Right lobe of liver (tissue), 4 donors: ENCODE measurements around the gene FRG2C.
"Not testable (repeated sequence)": the region's sequence is repeated elsewhere in the genome, so short reads cannot be mapped to it uniquely, and the experiment has no call there.

ENCODE experiments used
- POLR2A ChIP-seq: fragments of 450-650 bp; IDR thresholded peaks from one replicate; pipeline ENCODE4 v1.6.1; 2017; ENCODE audit warnings: antibody characterized with exemption, mild to moderate bottlenecking
- TF ChIP-seq, protein P1 (sequence below), 4 donors: fragments of 200-600 bp in 3 of 4; fragments of 450-650 bp in 1 of 4; IDR thresholded peaks; one replicate each; pipeline versions ENCODE4 v1.5.1 to v1.8.0; 2016 to 2022; ENCODE audit warnings: antibody characterized with exemption in 4 of 4, mild to moderate bottlenecking in 2 of 4
- donor health status: DM: no; HTN: no; CAD: no.
- donor health status: DM: no; HTN: no; CAD: no.
- donor health status: DM: no; HTN: yes; CAD: no.

DNA sequence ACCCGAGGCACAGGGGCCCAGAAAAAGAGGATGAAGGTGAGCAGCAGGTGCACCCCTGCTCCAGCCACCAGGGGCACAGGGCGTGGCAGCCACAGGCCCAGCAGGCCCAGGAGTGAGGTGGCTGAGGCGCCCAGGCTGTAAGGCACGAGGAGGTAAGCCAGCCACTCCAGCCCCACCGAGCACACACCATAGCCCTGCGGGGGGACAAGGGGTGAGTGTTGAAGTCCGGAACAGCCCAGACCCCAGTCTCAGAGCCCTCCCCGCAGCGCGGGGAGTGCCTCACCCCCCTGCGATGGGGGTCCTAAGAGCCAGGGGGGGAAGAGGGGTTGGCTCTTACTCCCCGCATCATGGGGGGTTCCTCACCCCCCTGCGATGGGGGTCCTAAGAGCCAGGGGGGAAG is 40.5 kb upstream of the FRG2C start:
- TF ChIP-seq POLR2A = not testable (repeated sequence)
- TF ChIP-seq, protein P1, sequence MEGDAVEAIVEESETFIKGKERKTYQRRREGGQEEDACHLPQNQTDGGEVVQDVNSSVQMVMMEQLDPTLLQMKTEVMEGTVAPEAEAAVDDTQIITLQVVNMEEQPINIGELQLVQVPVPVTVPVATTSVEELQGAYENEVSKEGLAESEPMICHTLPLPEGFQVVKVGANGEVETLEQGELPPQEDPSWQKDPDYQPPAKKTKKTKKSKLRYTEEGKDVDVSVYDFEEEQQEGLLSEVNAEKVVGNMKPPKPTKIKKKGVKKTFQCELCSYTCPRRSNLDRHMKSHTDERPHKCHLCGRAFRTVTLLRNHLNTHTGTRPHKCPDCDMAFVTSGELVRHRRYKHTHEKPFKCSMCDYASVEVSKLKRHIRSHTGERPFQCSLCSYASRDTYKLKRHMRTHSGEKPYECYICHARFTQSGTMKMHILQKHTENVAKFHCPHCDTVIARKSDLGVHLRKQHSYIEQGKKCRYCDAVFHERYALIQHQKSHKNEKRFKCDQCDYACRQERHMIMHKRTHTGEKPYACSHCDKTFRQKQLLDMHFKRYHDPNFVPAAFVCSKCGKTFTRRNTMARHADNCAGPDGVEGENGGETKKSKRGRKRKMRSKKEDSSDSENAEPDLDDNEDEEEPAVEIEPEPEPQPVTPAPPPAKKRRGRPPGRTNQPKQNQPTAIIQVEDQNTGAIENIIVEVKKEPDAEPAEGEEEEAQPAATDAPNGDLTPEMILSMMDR (IDR thresholded peaks at IDR 0.05) = not testable (repeated sequence)
